Natural killer cell treated with Interleukin-12 subunit alpha and Interleukin-12 subunit beta and Interleukin-15 and Interleukin-18, amount 100 ng/mL, for 72 hours (primary cell): Measurements from ENCODE around the gene C1QL1. TPM values are rescaled to one million over a fixed set of nuclear protein-coding genes. Genes with fewer than 3 reads are reported as not detected.

Source experiments
- ATAC-seq, 2 donors: fragments of 150-1000 bp; cut with Tn5 transposase in 1 of 2; sonication (Bioruptor Pico), chemical (Tn5 transposase) in 1 of 2; 2 replicates each; pipeline ENCODE4 v1.10.0; 2021
- DNase-seq: peaks from one replicate; pipeline ENCODE4 v3.0.0; 2022; ENCODE audit warnings: low spot score
- H3K27ac Mint-ChIP-seq, 2 donors: 1 replicate in 1 of 2; 2 replicates in 1 of 2; pipeline ENCODE4 v1.8.0; 2022; ENCODE audit warnings: mixed read lengths in 2 of 2, mild to moderate bottlenecking in 1 of 2, moderate library complexity in 1 of 2
- H3K27me3 Mint-ChIP-seq, 2 donors: 1 replicate in 1 of 2; 2 replicates in 1 of 2; pipeline ENCODE4 v1.8.0; 2022; ENCODE audit warnings: mixed read lengths in 2 of 2
- H3K36me3 Mint-ChIP-seq: one replicate; pipeline ENCODE4 v1.8.0; 2022; ENCODE audit warnings: mixed read lengths
- H3K4me1 Mint-ChIP-seq, 2 donors: 1 replicate in 1 of 2; 2 replicates in 1 of 2; pipeline ENCODE4 v1.8.0; 2022; ENCODE audit warnings: low read depth in 2 of 2, mixed read lengths in 2 of 2, mild to moderate bottlenecking in 1 of 2
- H3K4me3 Mint-ChIP-seq: one replicate; pipeline ENCODE4 v1.8.0; 2022; ENCODE audit warnings: mixed read lengths
- H3K9me3 Mint-ChIP-seq: 2 replicates; pipeline ENCODE4 v1.8.0; 2022; ENCODE audit warnings: mixed read lengths
- total RNA-seq, 2 donors: library from RNA; stranded (reverse); gene quantifications; one replicate each; pipeline ENCODE4 v1.2.3, GENCODE V29; 2022

The C1QL1 gene
- not detected for total RNA-seq

DNA sequence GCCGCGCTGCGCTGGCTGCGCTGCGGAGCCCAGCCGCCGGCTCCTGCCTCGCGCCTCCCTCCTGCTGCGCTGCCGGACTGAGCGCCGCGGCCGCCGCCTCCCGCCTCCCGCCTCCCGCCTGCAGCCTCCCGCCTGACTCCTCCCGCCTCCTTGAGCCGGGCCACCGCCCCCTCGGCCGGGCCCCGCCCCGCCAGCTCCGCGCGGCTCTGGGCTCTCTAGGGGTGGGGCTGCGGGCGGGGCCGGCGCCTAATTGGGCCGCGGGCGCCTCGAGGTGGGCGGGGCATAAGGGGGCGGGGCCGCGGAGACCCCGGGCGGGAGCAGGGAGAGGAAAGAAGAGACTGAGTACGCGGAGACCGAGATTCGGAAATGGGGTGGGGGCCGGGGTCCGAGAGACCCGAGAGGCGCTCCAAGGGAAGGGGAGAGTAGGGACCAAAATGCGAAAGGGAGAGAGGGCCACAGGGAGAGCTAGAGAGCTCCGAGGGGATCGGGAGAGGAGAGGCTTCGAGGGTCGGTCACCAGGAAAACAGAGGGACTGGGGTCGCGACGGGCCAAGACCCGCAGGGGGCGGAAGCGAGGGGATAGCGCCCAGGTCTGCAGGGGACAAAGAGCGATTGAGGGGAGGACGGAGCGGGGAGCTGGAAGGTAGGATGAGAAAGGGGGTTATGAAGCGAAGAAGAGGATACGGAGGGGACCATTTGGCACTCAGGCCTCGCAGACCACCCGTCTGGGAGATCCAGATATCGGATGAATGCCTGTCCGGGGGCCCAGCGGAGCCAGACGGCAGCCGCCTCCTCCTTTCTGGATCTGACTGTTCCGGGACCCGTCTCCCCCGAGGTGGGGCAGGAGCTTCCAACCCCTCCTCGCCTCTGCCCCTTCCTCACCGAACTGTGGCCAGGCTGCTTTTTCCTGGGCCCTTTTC is at the start of gene C1QL1:
Gene C1QL1, minus strand, starts transcription at position 79 of the 919 bp plus-strand sequence. CDS start 255 bp downstream, outside the sequence.
- Mint-ChIP-seq H3K4me1 (peaks cover 13 to 27% of the 10 kb centered on the region in 2 donors), H3K4me3 (peak within 1 kb of the TSS; percentile 64), H3K36me3 (no peaks in the 10 kb centered on the region), H3K27me3 (peaks cover 29 to 49% of the 10 kb centered on the region in 2 donors), H3K9me3 (no peaks in the 10 kb centered on the region), H3K27ac (no peak within 1 kb of the TSS)
- DNase-seq (peak; percentile 91), ATAC-seq (peak; percentile 99)

DNA sequence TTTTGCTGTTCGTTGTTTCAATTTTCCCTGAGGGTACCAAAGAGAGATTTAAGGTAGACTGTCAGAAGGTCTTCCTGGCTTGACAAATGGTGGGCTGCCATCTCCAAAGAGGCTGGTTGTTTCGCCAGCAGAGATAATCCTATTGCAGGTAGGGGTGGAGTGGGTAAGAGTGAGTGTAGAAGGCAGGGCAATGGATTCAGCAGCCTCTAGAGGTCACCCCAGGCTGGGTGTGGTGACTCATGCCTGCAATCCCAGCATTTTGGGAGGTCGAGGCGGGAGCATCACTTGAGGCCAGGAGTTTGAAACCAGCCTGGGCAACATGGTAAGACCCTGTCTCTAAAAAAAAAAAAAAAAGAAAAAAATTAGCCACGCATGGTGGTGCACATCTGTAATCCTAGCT is 48.7 kb upstream of the C1QL1 start:
- Mint-ChIP-seq H3K36me3 (no peaks in the 10 kb centered on the region), H3K4me3 (no peak overlapping the region), H3K27me3 (peaks cover 18 to 23% of the 10 kb centered on the region in 2 donors), H3K4me1 (peaks cover 16 to 19% of the 10 kb centered on the region in 2 donors), H3K9me3 (no peaks in the 10 kb centered on the region), H3K27ac (no peak overlapping the region)
- DNase-seq: no peak
- no peak for ATAC-seq

DNA sequence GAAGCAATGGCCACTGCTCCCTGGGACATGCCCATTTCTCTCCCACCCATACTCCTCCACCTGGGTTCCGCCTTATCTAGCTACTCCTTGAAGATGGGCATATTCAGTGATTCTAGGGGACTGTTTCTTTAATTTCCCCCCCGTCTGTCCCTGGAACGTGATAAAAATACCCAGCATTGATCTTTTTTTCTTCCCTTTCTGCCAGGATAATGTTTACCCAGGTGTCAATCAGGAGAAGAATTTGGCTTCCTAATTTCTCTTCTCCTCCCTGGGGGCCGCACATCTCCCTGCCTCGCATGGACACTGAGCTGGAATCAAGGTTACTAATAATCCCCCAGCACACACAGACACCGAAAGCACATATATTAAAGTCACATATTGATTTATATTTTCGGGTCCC is 48.1 kb upstream of the C1QL1 start:
- Mint-ChIP-seq H3K27ac (no peak overlapping the region), H3K4me3 (no peak overlapping the region), H3K36me3 (no peaks in the 10 kb centered on the region), H3K27me3 (peaks cover 15 to 21% of the 10 kb centered on the region in 2 donors), H3K9me3 (no peaks in the 10 kb centered on the region), H3K4me1 (peaks cover 13 to 16% of the 10 kb centered on the region in 2 donors)
- DNase-seq: no peak
- no peak for ATAC-seq

DNA sequence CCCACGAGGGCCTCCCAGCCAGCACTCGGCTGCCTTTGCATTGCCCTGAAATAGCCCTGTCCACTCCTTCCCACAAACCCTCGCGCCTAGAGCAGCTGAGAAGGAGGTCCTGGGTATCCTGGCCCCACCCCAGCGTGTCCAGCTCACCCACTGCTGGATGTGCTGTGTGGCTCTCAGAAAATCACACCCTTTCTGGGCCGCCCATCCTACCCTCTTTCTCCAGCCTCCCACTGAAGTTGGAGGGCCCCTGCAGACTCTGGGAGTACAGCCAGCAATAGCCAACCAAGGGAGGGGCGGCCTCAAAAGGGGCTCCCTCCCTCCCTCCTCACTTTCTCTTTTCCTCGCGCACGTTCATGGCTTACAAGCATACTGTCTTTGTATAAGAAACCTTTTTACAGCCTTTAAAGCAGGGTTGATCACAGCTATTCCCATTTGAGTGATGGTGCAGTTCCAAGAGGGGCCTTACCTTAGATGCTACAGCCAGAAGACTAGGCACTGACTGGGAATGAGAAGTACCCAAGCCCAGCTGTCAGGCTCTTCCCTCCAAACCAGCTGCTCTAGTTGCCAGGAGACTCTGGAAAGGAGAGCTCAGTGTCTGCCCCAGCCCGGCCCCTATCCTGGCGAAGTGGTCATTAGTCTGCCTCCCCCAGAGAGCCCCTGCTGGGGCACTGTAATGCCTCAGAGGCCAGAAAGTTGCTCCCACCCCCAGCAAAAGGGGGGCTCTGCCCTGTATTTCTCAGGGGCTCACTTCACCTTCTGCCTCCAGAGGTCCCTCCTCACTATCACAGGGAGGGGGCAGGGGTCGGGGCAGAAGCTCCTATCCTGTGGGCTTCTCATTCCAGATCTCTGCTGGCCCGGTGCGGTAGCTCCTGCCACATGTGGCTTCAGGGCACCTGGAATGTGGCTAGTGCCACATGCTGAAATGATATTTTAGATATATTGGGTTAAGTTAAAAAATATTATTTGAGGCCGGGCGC is 45.2 kb upstream of the C1QL1 start:
- ATAC-seq: peak in 1 of 2 donors; percentile 24

DNA sequence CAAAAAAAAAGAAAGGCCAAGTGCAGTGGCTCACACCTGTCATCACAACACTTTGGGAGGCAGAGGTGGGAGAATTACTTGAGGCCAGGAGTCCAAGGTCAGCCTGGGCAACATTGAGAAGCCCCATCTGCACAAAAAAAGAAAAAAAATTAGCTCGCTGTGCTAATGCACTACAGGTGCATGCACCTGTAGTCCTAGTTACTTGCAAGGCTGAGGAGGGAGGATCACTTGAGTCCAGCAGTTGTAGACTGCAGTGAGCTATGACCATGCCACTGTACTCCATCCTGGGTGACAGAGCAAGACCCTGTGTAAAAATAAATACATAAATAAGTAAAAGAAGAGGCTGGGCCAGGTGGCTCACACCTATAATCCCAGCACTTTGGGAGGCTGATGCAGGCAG is 43.7 kb upstream of the C1QL1 start:
- DNase-seq (no peak), ATAC-seq (no peak)
- no peaks in the 10 kb centered on the region for H3K9me3 Mint-ChIP-seq
- no peak overlapping the region for H3K4me3 Mint-ChIP-seq
- no peaks in the 10 kb centered on the region for H3K36me3 Mint-ChIP-seq
- peaks cover 9 to 19% of the 10 kb centered on the region in 2 donors for H3K27me3 Mint-ChIP-seq
- H3K27ac Mint-ChIP-seq: no peak overlapping the region
- H3K4me1 Mint-ChIP-seq: peaks cover 0 to 5% of the 10 kb centered on the region in 2 donors

More for the DNA sequence above, 45.2 kb upstream of the C1QL1 start:
- Mint-ChIP-seq H3K36me3 (no peaks in the 10 kb centered on the region), H3K9me3 (no peaks in the 10 kb centered on the region), H3K27ac (no peak overlapping the region), H3K27me3 (peaks cover under 1 to 8% of the 10 kb centered on the region in 2 donors), H3K4me1 (peaks cover 0 to under 1% of the 10 kb centered on the region in 2 donors), H3K4me3 (no peak overlapping the region)
- DNase-seq: no peak

DNA sequence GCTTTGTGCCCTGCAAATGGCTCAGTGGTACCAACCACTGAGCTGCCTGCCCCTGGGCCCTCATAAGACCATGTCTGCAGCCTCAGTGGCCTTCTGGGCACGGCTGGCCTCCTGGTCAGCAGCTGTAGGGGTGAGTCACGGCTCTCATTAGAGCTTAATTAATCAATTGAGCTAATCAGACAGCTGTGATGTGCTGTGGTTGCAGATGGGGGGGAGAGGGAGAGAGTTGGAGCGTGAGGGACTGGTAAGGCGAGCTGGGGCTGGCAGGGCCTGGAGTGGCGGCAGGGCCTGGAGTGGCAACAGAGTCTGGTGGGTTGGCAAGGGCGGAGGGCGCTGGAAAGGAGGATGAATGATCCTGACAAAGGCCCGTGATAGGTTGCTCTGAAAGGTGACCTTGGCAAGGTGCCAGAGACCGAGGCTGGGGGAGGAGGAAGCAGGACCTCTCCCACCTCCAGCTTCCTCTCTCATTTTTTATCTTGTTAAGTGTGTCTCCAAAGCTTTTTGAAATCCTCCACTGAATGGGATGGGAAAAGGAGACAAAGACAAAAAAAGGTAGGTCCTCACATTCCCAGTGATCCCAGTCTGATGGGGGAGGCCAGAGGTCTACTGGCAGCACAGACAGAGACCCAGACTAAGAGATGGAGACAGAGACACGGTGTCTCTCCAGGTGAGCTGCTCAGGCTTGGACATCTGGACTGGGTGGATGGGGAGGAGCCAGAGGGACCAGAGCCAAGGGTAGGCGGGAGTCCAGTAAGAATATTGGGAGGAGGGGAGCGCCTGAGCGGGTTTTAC is 41.8 kb upstream of the C1QL1 start:
- H3K9me3 Mint-ChIP-seq: no peaks in the 10 kb centered on the region
- H3K36me3 Mint-ChIP-seq: no peaks in the 10 kb centered on the region
- H3K4me3 Mint-ChIP-seq: no peak overlapping the region
- ATAC-seq: no peak
- no peak overlapping the region for H3K27ac Mint-ChIP-seq
- no peak for DNase-seq
- H3K27me3 Mint-ChIP-seq: peaks cover 9 to 14% of the 10 kb centered on the region in 2 donors
- peaks cover 0 to 5% of the 10 kb centered on the region in 2 donors for H3K4me1 Mint-ChIP-seq

DNA sequence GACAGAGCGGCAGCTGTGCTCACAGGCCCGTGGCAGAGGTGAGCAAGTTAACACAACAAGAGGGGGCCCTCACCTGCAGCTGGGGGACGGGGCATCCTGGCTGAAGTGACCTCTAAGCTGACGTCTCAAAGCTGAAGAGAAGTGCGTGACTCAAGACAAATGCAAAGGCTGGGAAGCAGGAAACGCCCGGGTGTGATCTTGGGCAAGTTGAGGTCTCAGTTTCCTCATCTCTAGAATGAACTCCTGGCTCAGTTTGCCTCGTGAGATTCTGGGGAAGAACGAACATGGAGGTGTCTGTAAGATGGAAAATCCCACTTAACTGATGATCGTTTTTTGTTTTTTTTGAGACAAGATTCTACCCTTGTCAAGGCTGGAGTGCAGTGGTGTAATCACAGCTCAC is 40.1 kb upstream of the C1QL1 start:
- Mint-ChIP-seq H3K9me3 (no peaks in the 10 kb centered on the region), H3K27ac (no peak overlapping the region), H3K36me3 (no peaks in the 10 kb centered on the region), H3K27me3 (peaks cover 9 to 18% of the 10 kb centered on the region in 2 donors), H3K4me1 (peaks cover 0 to 5% of the 10 kb centered on the region in 2 donors), H3K4me3 (no peak overlapping the region)
- DNase-seq (no peak), ATAC-seq (no peak)

DNA sequence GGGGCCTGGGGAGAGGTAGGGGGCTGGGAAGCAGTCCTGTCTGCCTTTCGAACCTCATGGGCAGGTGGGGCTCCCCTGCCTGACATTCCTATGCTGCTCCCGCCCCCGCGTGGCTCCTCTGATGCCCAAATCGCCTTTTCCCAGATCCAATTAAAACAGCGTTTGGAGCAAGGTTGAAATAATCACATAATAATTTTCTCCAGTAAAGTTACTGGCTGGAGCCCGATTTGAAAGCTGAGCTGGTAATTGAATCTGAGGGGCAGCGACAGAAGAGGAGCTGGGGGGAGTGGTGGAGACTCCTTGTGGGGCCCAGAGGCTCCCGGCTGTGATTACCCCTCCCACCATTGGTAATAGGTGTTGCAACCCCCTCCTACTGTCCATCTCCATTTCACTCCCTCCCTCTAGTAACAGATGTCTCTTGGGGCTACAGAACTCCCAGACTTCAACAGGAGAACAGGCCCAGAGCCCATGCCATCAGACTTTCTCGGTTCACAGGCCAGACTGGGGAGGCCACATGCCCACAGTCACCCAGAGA is 38.9 kb upstream of the C1QL1 start:
- no peak for DNase-seq
- Mint-ChIP-seq H3K27ac (no peak overlapping the region), H3K9me3 (no peaks in the 10 kb centered on the region), H3K4me1 (peaks cover 0 to 5% of the 10 kb centered on the region in 2 donors), H3K27me3 (peaks cover 9 to 18% of the 10 kb centered on the region in 2 donors), H3K36me3 (no peaks in the 10 kb centered on the region), H3K4me3 (no peak overlapping the region)
- ATAC-seq: no peak

DNA sequence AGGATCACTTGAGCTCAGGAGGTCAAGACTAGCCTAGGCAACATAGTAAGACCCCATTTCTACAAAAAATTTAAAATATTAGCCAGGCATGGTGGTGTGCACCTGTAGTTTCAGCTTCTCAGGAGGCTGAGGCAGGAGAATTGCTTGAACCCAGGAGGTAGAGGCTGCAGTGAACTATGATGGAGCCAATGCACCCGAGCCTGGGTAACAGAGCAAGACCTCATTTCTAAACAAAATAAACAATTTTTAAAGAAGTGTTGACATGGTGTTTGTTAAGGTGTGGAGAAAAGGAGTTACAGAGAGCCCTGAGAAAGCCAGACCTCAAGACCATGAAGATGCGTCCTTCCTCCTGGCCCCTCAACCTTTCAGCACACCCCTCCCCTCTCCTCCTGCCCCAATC is 37.6 kb upstream of the C1QL1 start:
- Mint-ChIP-seq H3K36me3 (no peaks in the 10 kb centered on the region), H3K4me3 (no peak overlapping the region), H3K9me3 (no peaks in the 10 kb centered on the region), H3K27me3 (peaks cover 9 to 19% of the 10 kb centered on the region in 2 donors), H3K4me1 (peaks cover 0 to 5% of the 10 kb centered on the region in 2 donors), H3K27ac (no peak overlapping the region)
- ATAC-seq (no peak), DNase-seq (no peak)

DNA sequence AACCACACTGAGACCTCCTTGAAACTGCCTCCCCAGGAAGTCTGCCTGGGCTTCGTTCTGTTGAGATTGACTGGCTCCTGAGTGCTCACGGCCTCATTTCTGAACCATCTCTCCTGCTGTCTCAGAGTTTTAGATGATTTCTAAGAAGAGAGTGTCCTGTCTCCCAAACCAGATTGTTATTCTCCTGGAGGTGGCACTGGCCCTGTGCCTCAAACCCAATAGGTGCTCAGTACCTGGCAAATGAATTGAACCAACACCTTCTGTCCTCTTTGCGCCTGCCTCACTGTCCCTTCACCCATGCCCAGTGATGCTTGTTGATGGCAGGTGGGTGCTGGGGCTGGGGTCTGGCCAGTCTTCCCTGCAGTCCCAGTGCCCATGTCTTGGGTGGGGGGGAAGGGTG is 36.3 kb upstream of the C1QL1 start:
- ATAC-seq (no peak), DNase-seq (no peak)
- no peak overlapping the region for H3K27ac Mint-ChIP-seq
- no peaks in the 10 kb centered on the region for H3K36me3 Mint-ChIP-seq
- no peaks in the 10 kb centered on the region for H3K9me3 Mint-ChIP-seq
- peaks cover 0 to 5% of the 10 kb centered on the region in 2 donors for H3K4me1 Mint-ChIP-seq
- peaks cover 9 to 23% of the 10 kb centered on the region in 2 donors for H3K27me3 Mint-ChIP-seq
- no peak overlapping the region for H3K4me3 Mint-ChIP-seq

DNA sequence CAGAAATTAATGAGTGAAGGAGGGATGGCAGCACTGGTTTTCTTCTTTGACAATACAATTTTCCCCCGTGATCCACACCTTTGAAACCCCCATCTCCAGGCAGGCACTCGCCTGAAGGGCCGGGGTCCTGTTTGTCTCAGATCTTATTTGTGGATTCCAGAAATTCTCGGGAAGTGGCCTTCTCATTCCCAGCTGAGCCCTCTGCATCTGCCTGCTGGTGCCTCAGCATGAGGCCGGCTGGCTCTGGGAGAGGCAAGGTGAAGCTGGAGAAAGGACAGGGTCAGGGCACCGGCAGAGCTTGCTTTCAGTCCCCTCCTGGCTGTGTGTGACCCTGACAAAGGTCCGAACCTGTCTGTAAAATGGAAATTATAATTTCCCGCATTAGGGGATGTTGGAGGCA is 35.8 kb upstream of the C1QL1 start:
- no peak for ATAC-seq
- H3K4me3 Mint-ChIP-seq: no peak overlapping the region

DNA sequence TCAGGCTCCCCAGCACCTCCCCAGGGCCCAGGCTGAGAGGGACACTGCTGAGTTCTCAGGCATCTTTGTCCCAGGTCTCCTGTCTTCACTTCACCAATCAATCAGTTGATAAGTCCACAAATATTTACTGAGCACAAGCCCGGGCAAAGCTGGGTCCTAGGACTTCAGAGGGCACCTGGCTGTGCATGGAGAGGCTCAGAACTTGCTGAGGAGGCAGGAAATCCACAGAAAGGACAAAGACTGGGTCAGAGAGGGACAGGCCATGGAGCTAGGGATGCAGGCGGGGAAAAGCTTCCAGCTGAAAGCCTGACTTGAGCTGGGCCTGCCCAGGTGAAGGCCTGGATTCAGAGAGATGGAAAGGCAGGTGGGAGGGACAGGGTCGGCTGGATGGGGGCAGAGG is 33.2 kb upstream of the C1QL1 start:
- Mint-ChIP-seq H3K36me3 (no peaks in the 10 kb centered on the region), H3K4me1 (no peaks in the 10 kb centered on the region), H3K27me3 (peaks cover 7 to 22% of the 10 kb centered on the region in 2 donors), H3K9me3 (no peaks in the 10 kb centered on the region), H3K27ac (no peak overlapping the region), H3K4me3 (no peak overlapping the region)
- ATAC-seq (peak in 1 of 2 donors; percentile 4), DNase-seq (no peak)

More for the DNA sequence above, 35.8 kb upstream of the C1QL1 start:
- Mint-ChIP-seq H3K9me3 (no peaks in the 10 kb centered on the region), H3K4me1 (peaks cover 0 to 5% of the 10 kb centered on the region in 2 donors), H3K27me3 (peaks cover 9 to 25% of the 10 kb centered on the region in 2 donors), H3K36me3 (no peaks in the 10 kb centered on the region), H3K27ac (no peak overlapping the region)
- DNase-seq: no peak

DNA sequence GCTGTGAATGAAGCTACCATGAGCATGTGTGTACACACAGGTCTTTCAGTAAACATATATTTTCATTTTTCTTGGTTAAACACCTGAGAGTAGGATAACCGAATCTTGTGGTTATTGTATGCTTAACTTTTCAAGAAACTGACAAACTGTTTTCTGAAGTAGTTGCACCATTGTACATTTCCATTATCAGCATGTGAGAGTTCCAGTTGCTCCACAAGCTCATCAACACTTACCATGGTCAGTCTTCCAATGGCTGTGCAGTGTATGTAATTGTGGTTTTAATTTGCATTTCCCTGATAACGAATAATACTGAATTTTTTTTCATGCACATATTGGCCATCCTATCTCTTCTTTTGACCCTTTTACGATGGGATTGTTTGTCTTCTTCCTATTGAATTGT is 31.3 kb upstream of the C1QL1 start:
- Mint-ChIP-seq H3K9me3 (no peaks in the 10 kb centered on the region), H3K27me3 (peaks cover 9 to 22% of the 10 kb centered on the region in 2 donors), H3K4me1 (no peaks in the 10 kb centered on the region), H3K4me3 (no peak overlapping the region), H3K36me3 (no peaks in the 10 kb centered on the region), H3K27ac (no peak overlapping the region)
- no peak for DNase-seq
- ATAC-seq: no peak
